CD14-positive monocyte (primary cell): ENCODE results near the gene COX7A2L. TPM values are rescaled to one million over a fixed set of nuclear protein-coding genes. Genes with fewer than 3 reads are reported as not detected.
"Not testable (repeated sequence)": the region's sequence is repeated elsewhere in the genome, so short reads cannot be mapped to it uniquely, and the experiment has no call there.

Source experiments
- DNase-seq, 3 donors: peaks; one replicate each; pipeline ENCODE4 v3.0.0-alpha.2; 2011 to 2022
- H2AFZ ChIP-seq: 2 replicates; pipeline ENCODE4 v1.6.0; 2012; ENCODE audit warnings: mild to moderate bottlenecking, low read depth, low read length, inconsistent platforms; ENCODE audit not compliant: insufficient read depth, poor library complexity, severe bottlenecking
- H3K27ac ChIP-seq, 2 donors: 1 replicate in 1 of 2; 2 replicates in 1 of 2; pipeline ENCODE4 v1.5.1; 2012 to 2013; ENCODE audit warnings: low read length in 2 of 2, control low read depth in 1 of 2, inconsistent platforms in 1 of 2, low read depth in 1 of 2, mild to moderate bottlenecking in 1 of 2
- H3K27me3 ChIP-seq, 2 donors: one replicate each; pipeline versions ENCODE4 v1.6.0 to v1.6.1; 2011 to 2013; ENCODE audit warnings: low read length in 2 of 2; ENCODE audit not compliant: control insufficient read depth in 2 of 2, insufficient read depth in 2 of 2
- H3K36me3 ChIP-seq, 2 donors: replicated peaks in 1 of 2; 1 replicate in 1 of 2; 2 replicates in 1 of 2; pipeline versions ENCODE4 v1.5.1 to v1.6.1; 2012 to 2013; ENCODE audit warnings: low read length in 2 of 2, control low read depth in 1 of 2, inconsistent platforms in 1 of 2, mild to moderate bottlenecking in 1 of 2; ENCODE audit not compliant: insufficient read depth in 2 of 2, control insufficient read depth in 1 of 2
- H3K4me1 ChIP-seq, 2 donors: 1 replicate in 1 of 2; 2 replicates in 1 of 2; pipeline versions ENCODE4 v1.5.1 to v1.6.1; 2012 to 2013; ENCODE audit warnings: low read length in 2 of 2, control low read depth in 1 of 2, inconsistent platforms in 1 of 2, mild to moderate bottlenecking in 1 of 2, moderate library complexity in 1 of 2; ENCODE audit not compliant: insufficient read depth in 2 of 2, control insufficient read depth in 1 of 2
- H3K4me2 ChIP-seq: replicated peaks from 2 replicates; pipeline ENCODE3; 2012; ENCODE audit warnings: low read length, moderate library complexity, mild to moderate bottlenecking; ENCODE audit not compliant: poor library complexity, severe bottlenecking; ENCODE audit errors: extremely low read depth
- H3K4me3 ChIP-seq, 3 experiments: fragments of 200-600 bp in 1 of 3; sonication (generic) in 1 of 3; replicated peaks in 1 of 3; 1 replicate in 2 of 3; 2 replicates in 1 of 3; pipeline ENCODE4 v1.5.1; 2011 to 2013; ENCODE audit warnings: low read length in 3 of 3, mild to moderate bottlenecking in 3 of 3, control low read depth in 2 of 3, low read depth in 2 of 3, inconsistent platforms in 1 of 3, moderate library complexity in 1 of 3
- H3K79me2 ChIP-seq: 2 replicates; pipeline ENCODE4 v1.6.0; 2012; ENCODE audit warnings: mild to moderate bottlenecking, control low read depth, inconsistent platforms, low read length, moderate library complexity; ENCODE audit not compliant: insufficient read depth
- H3K9ac ChIP-seq: 2 replicates; pipeline ENCODE4 v1.6.0; 2017; ENCODE audit warnings: low read length, mild to moderate bottlenecking; ENCODE audit not compliant: insufficient read depth, poor library complexity, severe bottlenecking
- H3K9me3 ChIP-seq, 2 donors: replicated peaks in 1 of 2; 1 replicate in 1 of 2; 2 replicates in 1 of 2; pipeline versions ENCODE4 v1.5.1 to v1.6.1; 2012 to 2013; ENCODE audit warnings: low read length in 2 of 2, control low read depth in 1 of 2; ENCODE audit not compliant: control insufficient read depth in 1 of 2, insufficient read depth in 1 of 2
- H4K20me1 ChIP-seq: 2 replicates; pipeline ENCODE4 v1.6.0; 2012; ENCODE audit warnings: mild to moderate bottlenecking, low read length, control low read depth, moderate library complexity; ENCODE audit not compliant: insufficient read depth
- H3K27ac Mint-ChIP-seq, 7 donors: one replicate each; pipeline ENCODE4 v1.8.0; 2020; ENCODE audit warnings: mild to moderate bottlenecking in 7 of 7, mixed read lengths in 7 of 7, moderate library complexity in 6 of 7, inconsistent platforms in 2 of 7
- H3K27me3 Mint-ChIP-seq, 3 donors: one replicate each; pipeline ENCODE4 v1.8.0; 2021 to 2022; ENCODE audit warnings: low read depth in 3 of 3, mild to moderate bottlenecking in 3 of 3, mixed read lengths in 3 of 3, moderate library complexity in 3 of 3, inconsistent platforms in 1 of 3
- H3K36me3 Mint-ChIP-seq, 2 donors: one replicate each; pipeline ENCODE4 v1.8.0; 2020; ENCODE audit warnings: mixed read lengths in 2 of 2, inconsistent platforms in 1 of 2, mild to moderate bottlenecking in 1 of 2
- H3K4me1 Mint-ChIP-seq: one replicate; pipeline ENCODE4 v1.8.0; 2020; ENCODE audit warnings: mild to moderate bottlenecking, mixed read lengths
- H3K4me3 Mint-ChIP-seq, 2 donors: one replicate each; pipeline ENCODE4 v1.8.0; 2020; ENCODE audit warnings: mild to moderate bottlenecking in 2 of 2, mixed read lengths in 2 of 2, moderate library complexity in 1 of 2
- H3K9me3 Mint-ChIP-seq, 7 donors: one replicate each; pipeline ENCODE4 v1.8.0; 2020 to 2022; ENCODE audit warnings: mixed read lengths in 7 of 7, mild to moderate bottlenecking in 6 of 7, moderate library complexity in 6 of 7, inconsistent platforms in 2 of 7
- CTCF ChIP-seq: fragments of 200-600 bp; IDR thresholded peaks from one replicate; pipeline ENCODE4 v1.8.0; 2022; ENCODE audit warnings: antibody characterized with exemption, mild to moderate bottlenecking
- WGBS: methylation state at CpG from one replicate; pipeline ENCODE4 v1.1.5; 2013; ENCODE audit warnings: missing lambda C conversion rate; ENCODE audit not compliant: insufficient coverage; 5-methylcytosine and 5-hydroxymethylcytosine counted together
- intact Hi-C, 2 donors: fragments of 100-400 bp; cut with micrococcal nuclease; formaldehyde crosslinking; loops; one replicate each; pipeline versions ENCODE4 v1.15.0 to v1.15.1; 2023
- polyA plus RNA-seq, 3 donors: library from polyadenylated mRNA; depleted of rRNA in 1 of 3; unstranded in 2 of 3; stranded (reverse) in 1 of 3; fragments of 300-500 nt in 2 of 3; fragments of >200 nt in 1 of 3; fragmentation: Illumina TruSeq in 2 of 3; gene quantifications; 1 replicate in 2 of 3; 2 replicates in 1 of 3; pipeline ENCODE4 v1.2.3, GENCODE V29; 2012 to 2021

COX7A2L gene
- polyA plus RNA-seq, 3 donors = 63.6 to 153 (median 144) TPM

DNA sequence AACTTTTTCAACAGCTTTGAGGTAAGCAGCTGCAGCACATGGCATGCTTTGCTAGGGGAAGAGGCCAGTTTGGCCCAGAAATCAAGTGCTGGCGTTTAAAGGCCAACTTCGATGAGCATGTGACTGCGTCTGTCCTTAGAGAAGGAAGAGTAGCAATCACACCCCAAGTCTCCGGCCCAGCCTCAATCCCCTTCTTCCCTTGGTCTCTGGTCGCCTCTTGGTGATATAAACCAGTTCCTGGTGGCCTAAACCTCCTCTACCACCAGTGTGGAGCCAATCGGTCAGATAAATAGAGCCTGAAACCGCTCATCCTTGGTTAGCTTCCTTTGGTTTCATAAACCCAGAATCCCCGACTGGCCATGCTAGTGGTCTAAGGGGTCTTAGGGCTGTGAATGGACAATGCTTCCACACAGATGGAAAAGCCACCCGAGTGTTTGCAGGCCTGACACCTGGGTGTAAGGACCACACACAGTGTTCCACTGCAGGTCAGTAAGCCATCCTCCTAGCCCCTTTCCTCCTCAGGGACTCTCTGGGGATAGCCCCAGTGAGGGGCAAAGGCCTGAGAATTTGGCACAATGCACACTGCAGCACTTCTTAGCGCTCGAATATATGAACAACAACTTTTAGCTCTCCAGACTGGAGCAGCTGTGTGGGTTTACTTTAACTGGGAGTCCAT lies 23.0 kb upstream of the COX7A2L start:
- H3K4me3 Mint-ChIP-seq = no peak overlapping the region
- Histone ChIP-seq H3K79me2 (no peaks in the 10 kb centered on the region), H3K4me2 (no peak overlapping the region), H4K20me1 (no peaks in the 10 kb centered on the region), H3K36me3 (no peaks in the 10 kb centered on the region), H3K27ac (no peak overlapping the region), H3K9ac (no peak overlapping the region), H2AFZ (no peak overlapping the region), H3K9me3 (no peaks in the 10 kb centered on the region), H3K27me3 (no peaks in the 10 kb centered on the region), H3K4me1 (no peaks in the 10 kb centered on the region), H3K4me3 (no peak overlapping the region)
- no peaks in the 10 kb centered on the region for H3K9me3 Mint-ChIP-seq
- H3K36me3 Mint-ChIP-seq = no peaks in the 10 kb centered on the region
- DNase-seq = no peak
- 95% methylated on average over 7 of the region's 11 CpGs for WGBS
- TF ChIP-seq CTCF = no peak
- intact Hi-C loops = no loop called here
- H3K27me3 Mint-ChIP-seq = peaks cover 1 to 11% (median 3%) of the 10 kb centered on the region in 3 donors
- peak overlapping the region in 1 of 7 donors; percentile 38 for H3K27ac Mint-ChIP-seq
- no peaks in the 10 kb centered on the region for H3K4me1 Mint-ChIP-seq

GRCh38 chr2:42382144-42382543 lies 21.1 kb upstream of the COX7A2L start:
- H3K36me3 Mint-ChIP-seq = no peaks in the 10 kb centered on the region
- Histone ChIP-seq H3K4me2 (no peak overlapping the region), H3K4me1 (no peaks in the 10 kb centered on the region), H2AFZ (no peak overlapping the region), H3K27ac (no peak overlapping the region), H3K79me2 (no peaks in the 10 kb centered on the region), H4K20me1 (no peaks in the 10 kb centered on the region), H3K4me3 (no peak overlapping the region), H3K36me3 (no peaks in the 10 kb centered on the region), H3K9ac (no peak overlapping the region), H3K27me3 (no peaks in the 10 kb centered on the region), H3K9me3 (no peaks in the 10 kb centered on the region)
- intact Hi-C loops = no loop called here
- no peak for DNase-seq
- H3K9me3 Mint-ChIP-seq = no peaks in the 10 kb centered on the region
- no peak for TF ChIP-seq CTCF
- H3K27ac Mint-ChIP-seq = no peak overlapping the region
- H3K27me3 Mint-ChIP-seq = peaks cover 1 to 9% (median 5%) of the 10 kb centered on the region in 3 donors
- no peak overlapping the region for H3K4me3 Mint-ChIP-seq
- H3K4me1 Mint-ChIP-seq = no peaks in the 10 kb centered on the region
- WGBS = 100% methylated on average over 1 of the region's 4 CpGs

- H3K79me2 ChIP-seq, H3K4me1 Mint-ChIP-seq, H3K36me3 Mint-ChIP-seq, H3K9ac ChIP-seq, H3K4me1 ChIP-seq, H3K9me3 ChIP-seq, H3K4me2 ChIP-seq, H3K36me3 ChIP-seq, DNase-seq, H3K4me3 ChIP-seq, H3K27me3 Mint-ChIP-seq, H3K4me3 Mint-ChIP-seq, H2AFZ ChIP-seq, H3K27me3 ChIP-seq, H3K9me3 Mint-ChIP-seq, H4K20me1 ChIP-seq, H3K27ac ChIP-seq, intact Hi-C loops: not testable (repeated sequence)
- WGBS = 100% methylated on average over 3 of the region's 7 CpGs
- H3K27ac Mint-ChIP-seq = peak overlapping the region in 1 of 7 donors; percentile 46
Observed at GRCh38 chr2:42380026-42380425, 19.0 kb upstream of the COX7A2L start.
